GM19328 (cell line): ENCODE data around the gene INPP4B.

Experiments used
- ATAC-seq: cut with Tn5 transposase; IDR thresholded peaks from one replicate; pipeline ENCODE4 v1.9.1; 2021; ENCODE audit warnings: mild to moderate bottlenecking, moderate library complexity; ENCODE audit not compliant: unreplicated experiment

Gene INPP4B

GRCh38 chr4:142041788-142042187 is 804.3 kb downstream of the INPP4B start:
- ATAC-seq: no peak

- no peak for ATAC-seq
Measured at GRCh38 chr4:142040043-142040442, 806.1 kb downstream of the INPP4B start.

DNA sequence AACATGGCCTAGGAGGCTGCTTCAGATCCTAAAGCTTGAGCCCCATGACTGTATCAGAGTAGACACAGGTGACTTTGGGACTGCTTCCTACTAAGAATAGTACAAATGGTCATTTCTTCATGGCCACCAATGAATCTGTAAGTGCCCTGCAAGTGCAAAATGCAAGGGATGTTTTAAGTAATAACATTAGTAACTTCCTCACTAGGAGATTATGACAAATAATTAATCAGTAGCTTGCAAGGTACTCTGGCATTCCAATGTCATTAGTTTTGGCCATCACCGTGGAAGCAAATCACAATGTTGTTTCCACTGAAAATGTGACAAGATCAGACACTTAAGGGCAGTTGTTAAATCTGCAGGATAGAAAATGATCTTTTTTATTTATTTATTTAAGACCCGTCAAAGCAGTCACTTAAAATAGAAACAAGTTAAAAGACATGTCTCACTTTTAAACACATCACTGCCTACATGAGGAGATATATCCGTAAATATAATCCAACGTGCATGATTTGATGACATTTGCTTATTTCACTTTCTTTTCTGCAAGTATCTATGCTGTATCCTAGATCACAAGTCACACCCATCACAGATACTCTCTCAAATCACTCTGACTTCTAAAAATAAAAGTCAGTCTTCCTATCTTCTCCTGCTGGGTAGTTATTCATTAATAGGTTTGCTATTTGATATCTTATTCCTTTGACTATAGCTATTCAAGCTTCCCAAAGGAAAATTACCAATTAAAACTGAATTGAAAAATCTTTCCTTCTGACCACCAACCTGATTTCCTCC is 809.1 kb downstream of the INPP4B start:
- no peak for ATAC-seq

- ATAC-seq: no peak
Measured at GRCh38 chr4:142035566-142035965, 810.5 kb downstream of the INPP4B start.

DNA sequence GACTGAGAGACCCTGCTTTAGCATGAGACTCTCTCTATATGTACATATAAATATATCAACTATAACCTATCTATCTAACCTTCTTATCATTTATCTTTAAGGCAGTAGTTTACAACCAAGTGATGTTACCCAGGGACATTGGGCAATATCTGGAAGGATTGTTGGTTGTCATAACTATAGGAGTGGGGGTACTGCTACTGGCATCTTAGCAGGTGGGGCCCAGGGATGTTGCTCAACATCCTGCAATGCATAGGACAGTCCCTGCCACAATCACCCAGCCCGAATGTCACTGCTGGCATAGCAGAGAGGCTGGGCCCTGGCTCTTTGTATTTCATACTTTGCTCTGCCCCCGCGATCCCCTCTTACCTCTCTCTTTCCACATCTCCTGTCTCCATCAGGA is 812.0 kb downstream of the INPP4B start:
- no peak for ATAC-seq

DNA sequence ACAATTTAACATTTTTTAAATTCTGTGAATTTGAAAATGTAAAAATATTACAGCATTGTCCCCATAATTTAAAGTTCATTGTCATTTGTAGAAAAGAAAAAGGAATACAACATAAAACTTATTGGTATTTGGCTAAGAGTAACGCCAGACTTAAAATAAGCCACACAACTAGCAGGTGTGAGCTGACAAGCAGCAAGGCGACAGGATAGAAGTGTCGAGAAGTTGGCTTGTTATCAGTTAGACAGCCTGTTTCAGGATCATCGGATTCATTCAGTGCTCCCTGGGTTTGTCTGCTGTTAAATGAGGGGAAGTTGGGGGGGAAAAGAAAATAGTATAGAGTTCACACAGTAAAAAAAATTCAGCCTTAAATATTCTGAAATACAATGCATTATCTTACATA is 816.1 kb downstream of the INPP4B start:
- ATAC-seq: no peak

- no peak for ATAC-seq
Measured at GRCh38 chr4:142021761-142022160, 824.3 kb downstream of the INPP4B start.

DNA sequence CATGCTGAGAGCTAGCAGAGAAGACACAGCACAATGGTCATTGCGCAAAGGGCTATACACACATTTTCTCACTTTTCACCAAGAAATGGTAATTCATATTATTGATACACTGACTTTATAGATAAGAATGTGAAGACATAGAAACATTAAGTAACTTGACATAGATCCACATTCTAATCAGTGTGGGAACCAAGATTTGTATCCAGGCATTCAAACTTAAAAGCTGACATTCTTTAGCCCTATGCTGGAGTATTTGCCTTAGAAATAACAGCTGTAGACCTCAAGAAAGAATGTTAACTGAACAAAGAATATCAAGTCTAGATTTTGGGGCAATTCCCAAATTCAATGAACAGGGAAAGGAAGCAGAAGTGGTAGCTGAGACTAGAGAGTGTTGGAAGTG is 824.9 kb downstream of the INPP4B start:
- ATAC-seq: no peak

DNA sequence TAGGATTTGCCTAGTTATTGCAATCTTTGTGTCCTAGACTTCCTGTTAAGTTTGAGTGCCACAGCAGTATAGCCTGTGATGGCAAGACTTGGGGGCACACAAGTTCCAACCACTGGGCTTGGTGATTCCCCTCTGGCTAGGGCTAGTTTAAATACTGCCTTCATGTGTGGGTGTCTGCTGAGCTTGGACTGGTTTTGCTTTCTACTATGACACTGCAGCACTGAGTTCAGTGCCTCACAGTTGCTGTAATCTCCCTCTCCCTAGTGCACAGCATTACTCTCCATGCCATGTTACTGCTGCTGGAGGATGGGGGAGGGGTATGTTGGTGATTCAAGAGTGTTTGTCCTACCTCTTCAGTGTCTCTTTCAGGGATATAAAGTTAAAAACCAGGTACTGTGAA is 830.1 kb downstream of the INPP4B start:
- ATAC-seq: no peak

- no peak for ATAC-seq
Measured at GRCh38 chr4:142009751-142010150, 836.4 kb downstream of the INPP4B start.

GRCh38 chr4:142005519-142005918 is 840.6 kb downstream of the INPP4B start:
- no peak for ATAC-seq

- no peak for ATAC-seq
Measured at GRCh38 chr4:141999446-142000143, 846.5 kb downstream of the INPP4B start.

DNA sequence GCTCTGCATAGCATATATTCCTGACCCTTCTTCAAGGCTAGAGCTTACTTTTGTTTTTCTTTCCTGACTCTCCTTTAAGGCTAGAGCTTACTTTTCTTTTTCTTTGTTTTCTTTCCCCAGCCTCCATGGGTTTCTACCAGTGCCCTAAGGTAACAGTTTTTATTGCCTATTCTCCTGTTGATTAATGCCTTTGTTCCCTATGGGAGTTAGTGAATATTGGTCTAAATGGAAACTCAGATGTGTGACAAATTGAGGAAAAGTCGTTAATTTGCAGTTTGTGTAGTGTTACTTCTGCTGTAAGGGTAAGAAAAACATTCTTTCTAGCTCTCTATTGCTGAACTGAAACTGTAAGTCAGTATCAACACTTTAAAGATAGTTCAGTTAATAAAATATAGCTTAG is 851.0 kb downstream of the INPP4B start:
- ATAC-seq: no peak

- no peak for ATAC-seq
Measured at GRCh38 chr4:141977433-141977832, 868.7 kb downstream of the INPP4B start.
